Suprapubic skin (tissue), 4 donors: ENCODE measurements around the gene MAD1L1. TPM values are rescaled to one million over a fixed set of nuclear protein-coding genes. Genes with fewer than 3 reads are reported as not detected.

ENCODE experiments used
- DNase-seq, 2 donors: peaks; one replicate each; pipeline ENCODE4 v3.0.0-alpha.2; 2019; ENCODE audit warnings: low spot score in 2 of 2
- H3K27ac ChIP-seq: fragments of 200-600 bp; sonication (generic); one replicate; pipeline ENCODE4 v1.5.1; 2019
- H3K27me3 ChIP-seq: fragments of 200-600 bp; sonication (generic); one replicate; pipeline ENCODE4 v1.5.1; 2019
- H3K36me3 ChIP-seq: fragments of 200-600 bp; sonication (generic); one replicate; pipeline ENCODE4 v1.5.1; 2019
- H3K4me1 ChIP-seq: fragments of 200-600 bp; sonication (generic); one replicate; pipeline ENCODE4 v1.5.1; 2019
- H3K4me3 ChIP-seq: fragments of 200-600 bp; sonication (generic); one replicate; pipeline ENCODE4 v1.5.1; 2019; ENCODE audit warnings: mild to moderate bottlenecking
- H3K9me3 ChIP-seq: fragments of 200-600 bp; sonication (generic); one replicate; pipeline ENCODE4 v1.5.1; 2019
- CTCF ChIP-seq, 2 donors: fragments of 200-600 bp in 1 of 2; fragments of 450-650 bp in 1 of 2; sonication (generic) in 1 of 2; IDR thresholded peaks; one replicate each; pipeline ENCODE4 v1.5.1; 2016 to 2019; ENCODE audit warnings: antibody characterized with exemption in 2 of 2, mild to moderate bottlenecking in 1 of 2, moderate library complexity in 1 of 2
- EP300 ChIP-seq: sonication (generic); formaldehyde crosslinking; IDR thresholded peaks from one replicate; pipeline ENCODE4 v1.6.1; 2017; ENCODE audit warnings: antibody characterized with exemption
- POLR2A ChIP-seq, 2 donors: fragments of 450-650 bp; IDR thresholded peaks; one replicate each; pipeline ENCODE4 v1.6.1; 2017; ENCODE audit warnings: antibody characterized with exemption in 2 of 2, mild to moderate bottlenecking in 2 of 2, moderate library complexity in 2 of 2
- POLR2AphosphoS5 ChIP-seq, 3 donors: sonication (generic); formaldehyde crosslinking; IDR thresholded peaks; one replicate each; pipeline ENCODE4 v1.6.1; 2017; ENCODE audit warnings: antibody characterized with exemption in 3 of 3
- WGBS: methylation state at CpG from one replicate; pipeline ENCODE4 v1.1.5; 2018; 5-methylcytosine and 5-hydroxymethylcytosine counted together
- total RNA-seq, 4 donors: library from RNA; depleted of rRNA; stranded (reverse); fragments of >200 nt; gene quantifications; one replicate each; pipeline ENCODE4 v1.1.0, GENCODE V29; 2016

MAD1L1 gene
- total RNA-seq, 4 donors from 2014 or later: 53.2 to 69.8 (median 62.2) TPM

- no peak for TF ChIP-seq POLR2AphosphoS5 (IDR thresholded peaks at IDR 0.05)
- no peak for TF ChIP-seq CTCF (IDR thresholded peaks at IDR 0.05)
- TF ChIP-seq POLR2A (IDR thresholded peaks at IDR 0.05): no peak
- TF ChIP-seq EP300: no peak
- DNase-seq: no peak
- Histone ChIP-seq H3K4me1 (no peaks in the 10 kb centered on the region), H3K4me3 (no peak overlapping the region), H3K36me3 (peaks cover 72% of the 10 kb centered on the region), H3K27me3 (no peaks in the 10 kb centered on the region), H3K27ac (no peak overlapping the region), H3K9me3 (no peaks in the 10 kb centered on the region)
- 67% methylated on average over 6 of the region's 9 CpGs for WGBS
Observed at GRCh38 chr7:2259480-2259879, 26.7 kb upstream of the MAD1L1 start.

- 96% methylated on average over 8 of the region's 34 CpGs for WGBS
- peaks cover 72% of the 10 kb centered on the region for H3K36me3 ChIP-seq
Observed at GRCh38 chr7:2258661-2259365, 26.1 kb upstream of the MAD1L1 start.

GRCh38 chr7:2257651-2258050 is 24.9 kb upstream of the MAD1L1 start:
- H3K36me3 ChIP-seq: peaks cover 68% of the 10 kb centered on the region
- H3K4me3 ChIP-seq: no peak overlapping the region
- H3K9me3 ChIP-seq: no peaks in the 10 kb centered on the region
- DNase-seq: no peak
- H3K4me1 ChIP-seq: no peaks in the 10 kb centered on the region
- H3K27ac ChIP-seq: no peak overlapping the region
- WGBS: 91% methylated on average over 17 of the region's 17 CpGs
- TF ChIP-seq EP300 (no peak), CTCF (IDR thresholded peaks at IDR 0.05) (no peak), POLR2AphosphoS5 (IDR thresholded peaks at IDR 0.05) (no peak), POLR2A (IDR thresholded peaks at IDR 0.05) (no peak)
- H3K27me3 ChIP-seq: no peaks in the 10 kb centered on the region

More at GRCh38 chr7:2258661-2259365, 26.1 kb upstream of the MAD1L1 start:
- Histone ChIP-seq H3K27ac (no peak overlapping the region), H3K4me1 (no peaks in the 10 kb centered on the region), H3K4me3 (no peak overlapping the region), H3K9me3 (no peaks in the 10 kb centered on the region), H3K27me3 (no peaks in the 10 kb centered on the region)
- no peak for DNase-seq
- TF ChIP-seq EP300: no peak
- no peak for TF ChIP-seq POLR2A (IDR thresholded peaks at IDR 0.05)

- Histone ChIP-seq H3K9me3 (no peaks in the 10 kb centered on the region), H3K4me1 (no peaks in the 10 kb centered on the region), H3K27me3 (no peaks in the 10 kb centered on the region), H3K4me3 (no peak overlapping the region), H3K36me3 (peaks cover 65% of the 10 kb centered on the region), H3K27ac (no peak overlapping the region)
- DNase-seq: no peak
- 97% methylated on average over 16 of the region's 38 CpGs for WGBS
- TF ChIP-seq CTCF (IDR thresholded peaks at IDR 0.05) (no peak), POLR2A (IDR thresholded peaks at IDR 0.05) (no peak), POLR2AphosphoS5 (IDR thresholded peaks at IDR 0.05) (no peak), EP300 (no peak)
Observed at GRCh38 chr7:2257046-2257551, 24.4 kb upstream of the MAD1L1 start.

GRCh38 chr7:2256306-2257045 is 23.7 kb upstream of the MAD1L1 start:
- Histone ChIP-seq H3K27ac (no peak overlapping the region), H3K36me3 (peaks cover 62% of the 10 kb centered on the region), H3K9me3 (no peaks in the 10 kb centered on the region), H3K4me3 (no peak overlapping the region), H3K4me1 (no peaks in the 10 kb centered on the region), H3K27me3 (no peaks in the 10 kb centered on the region)
- no peak for TF ChIP-seq POLR2AphosphoS5 (IDR thresholded peaks at IDR 0.05)
- no peak for TF ChIP-seq EP300
- no peak for TF ChIP-seq POLR2A (IDR thresholded peaks at IDR 0.05)
- no peak for TF ChIP-seq CTCF (IDR thresholded peaks at IDR 0.05)
- WGBS: 95% methylated on average over 34 of the region's 44 CpGs
- DNase-seq: no peak
